Stimulated activated memory B cell treated with anti-CD40 and anti-IgM and Interleukin-4, amounts not matched to agents 10 μg/mL and 1 μg/mL and 100 μg/mL, for 72 hours (primary cell): ENCODE results near the gene DDX24.

ENCODE experiments used
- ATAC-seq: fragments of 150-1000 bp; cut with Tn5 transposase; 2 replicates; pipeline ENCODE4 v1.10.0; 2021
- H3K27ac Mint-ChIP-seq: one replicate; pipeline ENCODE4 v1.8.0; 2022; ENCODE audit warnings: mild to moderate bottlenecking, mixed read lengths
- H3K27me3 Mint-ChIP-seq: one replicate; pipeline ENCODE4 v1.8.0; 2022; ENCODE audit warnings: mixed read lengths
- H3K36me3 Mint-ChIP-seq: one replicate; pipeline ENCODE4 v1.8.0; 2022; ENCODE audit warnings: mixed read lengths
- H3K4me1 Mint-ChIP-seq: one replicate; pipeline ENCODE4 v1.8.0; 2022; ENCODE audit warnings: mixed read lengths
- H3K4me3 Mint-ChIP-seq: one replicate; pipeline ENCODE4 v1.8.0; 2022; ENCODE audit warnings: mild to moderate bottlenecking, moderate library complexity, mixed read lengths
- H3K9me3 Mint-ChIP-seq: one replicate; pipeline ENCODE4 v1.8.0; 2022; ENCODE audit warnings: mixed read lengths

DDX24 gene

GRCh38 chr14:94040247-94040646 is 40.8 kb downstream of the DDX24 start:
- Mint-ChIP-seq H3K36me3 (peaks cover 11% of the 10 kb centered on the region), H3K27ac (no peak overlapping the region), H3K9me3 (no peaks in the 10 kb centered on the region), H3K4me3 (no peak overlapping the region), H3K27me3 (no peaks in the 10 kb centered on the region), H3K4me1 (peaks cover 6% of the 10 kb centered on the region)
- ATAC-seq: no peak

DNA sequence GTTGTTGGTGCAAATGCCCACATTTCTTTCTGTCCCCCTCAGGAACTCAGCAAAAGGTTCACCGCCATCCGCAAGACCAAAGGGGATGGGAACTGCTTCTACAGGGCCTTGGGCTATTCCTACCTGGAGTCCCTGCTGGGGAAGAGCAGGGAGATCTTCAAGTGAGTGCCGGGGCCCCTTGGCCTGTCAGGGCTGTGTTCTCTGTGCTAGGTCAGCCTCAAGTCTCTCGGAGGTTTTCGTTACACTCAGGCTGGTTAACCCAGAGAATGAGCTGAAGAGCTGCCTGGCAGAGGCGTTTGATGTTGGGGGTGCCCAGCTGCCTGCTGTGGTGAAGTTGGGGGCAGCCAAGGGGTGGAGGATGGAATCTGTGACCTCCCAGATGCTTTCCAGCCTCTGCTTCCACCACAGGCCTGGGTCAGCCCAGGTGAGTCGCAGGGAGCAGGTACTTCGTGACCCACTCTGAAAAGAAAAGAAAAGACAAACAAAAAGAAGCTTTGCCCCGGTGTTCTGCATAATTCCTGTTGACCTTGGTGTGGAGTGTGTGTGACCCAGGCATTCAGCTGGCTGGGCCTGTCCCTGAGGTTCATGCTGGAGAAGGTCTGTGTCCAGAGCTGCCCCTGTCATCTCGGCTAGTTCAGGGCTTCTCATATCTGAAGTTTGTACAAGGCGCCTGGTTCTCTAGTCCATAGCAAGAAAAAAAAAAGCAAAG is 41.9 kb downstream of the DDX24 start:
- no peak overlapping the region for H3K4me3 Mint-ChIP-seq
- no peaks in the 10 kb centered on the region for H3K9me3 Mint-ChIP-seq
- no peak for ATAC-seq
- peaks cover 6% of the 10 kb centered on the region for H3K4me1 Mint-ChIP-seq
- no peaks in the 10 kb centered on the region for H3K27me3 Mint-ChIP-seq
- no peak overlapping the region for H3K27ac Mint-ChIP-seq
- H3K36me3 Mint-ChIP-seq: peaks cover 3% of the 10 kb centered on the region

DNA sequence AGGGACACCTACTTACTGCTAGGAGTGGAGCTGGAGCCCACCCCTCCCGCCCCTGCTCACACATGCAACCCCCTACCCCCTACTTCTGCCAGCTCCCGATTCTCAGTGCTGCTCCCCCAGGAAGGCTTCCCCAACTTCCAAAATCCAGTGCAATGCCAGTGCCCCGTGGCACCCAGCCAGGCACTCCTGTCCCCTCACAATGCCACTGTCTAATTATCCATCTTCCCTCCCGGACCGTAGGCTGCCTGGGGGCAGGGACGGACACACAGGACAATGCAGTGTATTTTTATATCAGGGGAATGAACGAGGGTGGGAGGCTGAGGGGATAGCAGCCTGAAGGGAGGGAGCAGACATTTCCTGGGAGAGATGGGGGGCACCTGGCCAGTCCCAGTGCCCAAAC is 42.5 kb downstream of the DDX24 start:
- Mint-ChIP-seq H3K4me3 (no peak overlapping the region), H3K4me1 (peaks cover 6% of the 10 kb centered on the region)

DNA sequence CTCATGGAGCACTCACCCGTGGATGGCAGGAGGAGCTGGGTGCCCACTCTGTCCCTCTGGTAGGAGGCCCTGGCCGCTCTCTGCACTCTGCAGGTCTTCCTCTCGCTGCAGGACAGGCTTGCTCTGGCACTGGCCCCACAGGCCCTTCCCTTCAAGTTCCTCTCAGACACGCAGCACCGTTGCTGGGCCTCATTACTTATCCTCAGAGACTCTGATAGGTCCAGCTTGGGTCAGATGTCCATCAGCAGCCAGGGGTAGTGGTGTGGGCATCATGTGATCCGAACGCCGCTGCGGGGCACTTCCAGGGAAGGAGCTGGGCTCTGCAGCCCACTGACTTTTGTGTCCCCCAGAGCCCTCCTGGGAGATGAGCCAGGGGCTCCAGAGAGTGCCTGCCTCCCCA is 43.0 kb downstream of the DDX24 start:
- H3K36me3 Mint-ChIP-seq: no peaks in the 10 kb centered on the region
- H3K9me3 Mint-ChIP-seq: no peaks in the 10 kb centered on the region
- H3K27me3 Mint-ChIP-seq: no peaks in the 10 kb centered on the region
- ATAC-seq: no peak
- H3K27ac Mint-ChIP-seq: no peak overlapping the region
- no peak overlapping the region for H3K4me3 Mint-ChIP-seq
- peaks cover 6% of the 10 kb centered on the region for H3K4me1 Mint-ChIP-seq

More for the DNA sequence above, 42.5 kb downstream of the DDX24 start:
- H3K9me3 Mint-ChIP-seq: no peaks in the 10 kb centered on the region
- ATAC-seq: no peak
- no peak overlapping the region for H3K27ac Mint-ChIP-seq
- H3K27me3 Mint-ChIP-seq: no peaks in the 10 kb centered on the region
- H3K36me3 Mint-ChIP-seq: no peaks in the 10 kb centered on the region

DNA sequence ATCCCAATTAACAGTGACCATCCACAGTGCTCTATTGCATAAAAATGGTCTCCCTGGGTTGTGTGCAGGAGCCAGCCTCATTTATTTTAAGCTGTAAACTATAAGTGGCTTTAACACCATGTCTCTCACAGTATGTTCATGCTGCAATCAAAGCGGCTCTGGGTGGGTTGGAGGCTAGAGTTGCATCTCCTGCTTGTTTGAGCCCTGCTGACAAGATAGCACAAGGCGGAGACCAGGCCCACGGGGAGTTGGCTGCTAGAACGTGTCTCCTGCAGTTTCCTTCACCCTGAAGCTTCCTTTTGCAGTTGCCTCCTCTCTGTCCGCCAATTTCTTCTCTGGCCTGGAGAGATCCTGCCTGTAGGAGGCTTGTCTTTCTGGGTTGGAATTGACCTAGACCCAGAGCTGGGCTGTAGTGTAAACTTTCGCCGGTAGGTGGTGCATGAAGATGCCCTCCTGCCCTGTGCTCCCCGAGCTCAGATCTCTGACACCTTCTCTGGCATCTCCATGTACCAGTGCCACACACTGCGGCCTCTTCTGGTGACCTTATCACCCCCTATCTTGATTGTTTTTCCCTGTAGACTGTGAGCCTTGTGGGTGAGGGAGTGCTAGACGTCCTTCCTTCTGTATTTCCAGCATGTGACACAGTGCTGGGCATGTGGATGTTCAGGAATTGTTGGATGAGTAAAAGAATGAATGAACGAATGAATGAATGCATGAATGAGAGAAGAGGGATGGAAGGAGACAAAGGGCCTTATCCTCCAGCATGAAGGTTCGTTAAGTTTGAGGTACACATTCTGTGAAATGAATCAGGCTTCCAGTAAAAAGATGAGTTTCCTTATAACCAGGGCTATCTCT is 44.5 kb downstream of the DDX24 start:
- Mint-ChIP-seq H3K4me1 (peaks cover 6% of the 10 kb centered on the region), H3K36me3 (no peaks in the 10 kb centered on the region), H3K9me3 (no peaks in the 10 kb centered on the region), H3K27me3 (no peaks in the 10 kb centered on the region), H3K4me3 (no peak overlapping the region), H3K27ac (no peak overlapping the region)
- peak; percentile 87 for ATAC-seq

DNA sequence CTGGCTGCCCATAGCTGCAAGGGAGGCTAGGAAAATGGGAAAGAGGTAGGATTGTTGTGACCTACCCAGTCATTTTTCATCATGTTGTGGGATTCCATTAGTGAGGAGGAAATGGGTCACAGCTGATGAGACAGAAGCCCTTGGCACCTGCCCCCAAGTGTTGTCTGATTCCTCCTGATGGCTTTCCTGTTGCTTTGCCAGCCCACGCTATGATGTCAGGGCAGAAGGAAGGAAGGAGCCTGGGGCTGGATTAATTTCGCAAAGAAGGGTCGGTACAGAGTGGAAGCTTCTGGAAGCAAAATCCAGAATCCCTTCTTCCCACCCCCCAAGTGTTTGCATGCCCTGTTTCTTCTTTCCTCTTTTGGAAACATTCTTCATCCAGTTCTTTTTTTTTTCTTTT is 46.1 kb downstream of the DDX24 start:
- H3K4me3 Mint-ChIP-seq: no peak overlapping the region
- no peaks in the 10 kb centered on the region for H3K9me3 Mint-ChIP-seq
- peaks cover 6% of the 10 kb centered on the region for H3K4me1 Mint-ChIP-seq
- no peaks in the 10 kb centered on the region for H3K27me3 Mint-ChIP-seq
- no peak overlapping the region for H3K27ac Mint-ChIP-seq
- no peak for ATAC-seq
- H3K36me3 Mint-ChIP-seq: no peaks in the 10 kb centered on the region

DNA sequence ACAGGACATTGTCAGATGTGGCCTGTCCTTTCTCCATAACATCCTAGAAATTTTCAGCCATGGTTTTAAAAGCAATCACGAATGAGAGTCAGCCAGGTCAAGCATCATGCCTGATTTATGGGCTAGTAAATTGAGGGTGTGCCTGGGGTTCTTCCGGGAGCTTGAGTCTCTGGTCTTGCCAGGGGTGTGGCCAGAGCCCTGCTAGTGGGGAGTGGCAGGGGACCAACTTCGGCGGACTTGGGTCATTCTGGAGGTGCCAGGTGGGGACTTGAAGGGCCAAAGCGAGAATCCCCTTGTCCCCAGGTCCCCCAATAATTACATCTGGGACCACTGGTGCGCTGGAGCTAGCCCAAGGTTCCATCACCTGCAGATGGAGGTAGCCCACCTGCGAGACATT is 49.1 kb downstream of the DDX24 start:
- no peaks in the 10 kb centered on the region for H3K36me3 Mint-ChIP-seq
- ATAC-seq: no peak
- no peaks in the 10 kb centered on the region for H3K27me3 Mint-ChIP-seq
- no peak overlapping the region for H3K4me3 Mint-ChIP-seq
- H3K27ac Mint-ChIP-seq: no peak overlapping the region
- H3K4me1 Mint-ChIP-seq: peaks cover 11% of the 10 kb centered on the region
- H3K9me3 Mint-ChIP-seq: no peaks in the 10 kb centered on the region

- Mint-ChIP-seq H3K27ac (no peak overlapping the region), H3K9me3 (no peaks in the 10 kb centered on the region), H3K36me3 (no peaks in the 10 kb centered on the region), H3K4me1 (peaks cover 6% of the 10 kb centered on the region), H3K27me3 (no peaks in the 10 kb centered on the region), H3K4me3 (no peak overlapping the region)
- no peak for ATAC-seq
Observed at GRCh38 chr14:94031161-94031882, 49.7 kb downstream of the DDX24 start.

DNA sequence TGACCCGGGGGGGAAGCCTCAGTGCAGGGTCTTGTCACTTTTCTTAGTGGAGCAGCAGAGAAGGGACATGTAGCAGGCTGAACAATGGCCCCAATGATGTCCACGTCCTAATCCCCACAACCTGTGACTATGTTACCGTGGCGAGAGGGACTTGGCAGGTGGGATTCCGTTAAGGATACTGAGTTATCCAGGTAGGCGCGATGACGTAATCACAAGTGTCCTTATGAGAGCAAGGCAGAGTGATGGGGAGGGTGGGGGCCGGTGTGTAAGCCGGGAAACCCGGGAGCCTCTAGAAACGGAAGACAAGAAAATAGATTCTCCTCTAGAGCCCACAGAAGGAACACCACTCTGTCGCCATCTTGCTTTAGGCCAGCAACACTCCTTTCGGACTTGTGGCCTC is 50.4 kb downstream of the DDX24 start:
- Mint-ChIP-seq H3K9me3 (no peaks in the 10 kb centered on the region), H3K36me3 (no peaks in the 10 kb centered on the region), H3K27ac (no peak overlapping the region), H3K4me1 (peaks cover 11% of the 10 kb centered on the region), H3K27me3 (no peaks in the 10 kb centered on the region), H3K4me3 (no peak overlapping the region)
- ATAC-seq: no peak

DNA sequence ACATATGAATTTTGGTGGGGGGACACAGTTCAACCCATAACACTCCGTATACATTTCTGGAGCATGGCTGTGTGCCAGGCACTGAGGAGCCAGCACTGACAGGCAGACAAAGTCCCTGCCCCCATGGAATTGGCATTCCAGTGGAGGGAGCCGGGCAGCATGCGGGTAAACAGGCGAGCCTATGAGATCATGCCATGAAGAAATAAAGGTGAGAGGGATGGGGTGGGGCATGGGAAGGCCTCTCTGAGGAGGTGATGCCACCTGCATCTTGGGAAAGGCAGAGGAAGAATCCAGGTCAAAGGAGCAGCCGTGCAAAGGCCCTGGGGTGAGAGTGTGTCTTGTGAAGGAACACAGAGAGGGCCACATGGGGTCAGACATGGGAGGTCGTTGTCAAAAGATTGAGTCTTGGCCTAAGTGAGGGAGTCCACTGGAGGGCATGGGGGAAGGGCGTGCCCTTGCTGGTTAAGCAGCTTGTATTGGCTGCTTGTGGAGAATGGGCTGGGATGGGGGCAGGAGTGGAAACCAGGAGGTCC is 51.3 kb downstream of the DDX24 start:
- Mint-ChIP-seq H3K36me3 (no peaks in the 10 kb centered on the region), H3K27ac (no peak overlapping the region), H3K4me1 (peaks cover 11% of the 10 kb centered on the region), H3K4me3 (no peak overlapping the region), H3K27me3 (peaks cover 3% of the 10 kb centered on the region), H3K9me3 (no peaks in the 10 kb centered on the region)
- no peak for ATAC-seq

- no peak overlapping the region for H3K27ac Mint-ChIP-seq
- H3K36me3 Mint-ChIP-seq: no peaks in the 10 kb centered on the region
- peaks cover 8% of the 10 kb centered on the region for H3K27me3 Mint-ChIP-seq
- peaks cover 11% of the 10 kb centered on the region for H3K4me1 Mint-ChIP-seq
- no peak overlapping the region for H3K4me3 Mint-ChIP-seq
- H3K9me3 Mint-ChIP-seq: no peaks in the 10 kb centered on the region
- ATAC-seq: no peak
Observed at GRCh38 chr14:94029265-94029664, 51.7 kb downstream of the DDX24 start.

DNA sequence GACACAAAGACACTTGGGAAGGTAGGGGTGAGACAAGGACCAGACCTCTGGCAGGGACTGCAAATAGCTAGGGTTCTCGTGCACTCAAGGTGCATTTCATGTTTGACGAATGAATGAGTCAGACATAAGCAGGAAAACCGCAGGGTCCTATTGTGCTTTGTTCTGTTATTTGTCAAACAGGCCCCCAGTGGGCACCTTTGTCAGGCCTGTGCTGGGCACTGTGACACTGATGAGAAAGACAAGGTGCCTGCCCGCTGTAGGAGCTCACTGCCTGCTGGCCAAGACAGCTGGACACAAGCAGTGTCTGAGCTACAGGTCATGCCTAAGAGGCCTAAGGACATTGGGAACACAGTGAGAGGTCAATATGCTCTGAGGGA is 52.6 kb downstream of the DDX24 start:
- peak; percentile 3 for ATAC-seq
- no peak overlapping the region for H3K4me3 Mint-ChIP-seq
- no peak overlapping the region for H3K27ac Mint-ChIP-seq
- H3K4me1 Mint-ChIP-seq: peaks cover 11% of the 10 kb centered on the region
- peaks cover 16% of the 10 kb centered on the region for H3K27me3 Mint-ChIP-seq
- H3K36me3 Mint-ChIP-seq: no peaks in the 10 kb centered on the region
- no peaks in the 10 kb centered on the region for H3K9me3 Mint-ChIP-seq

GRCh38 chr14:94027566-94028449 is 53.2 kb downstream of the DDX24 start:
- H3K9me3 Mint-ChIP-seq: no peaks in the 10 kb centered on the region
- H3K36me3 Mint-ChIP-seq: no peaks in the 10 kb centered on the region
- peaks cover 11% of the 10 kb centered on the region for H3K4me1 Mint-ChIP-seq
- H3K4me3 Mint-ChIP-seq: no peak overlapping the region
- no peak for ATAC-seq
- H3K27me3 Mint-ChIP-seq: peaks cover 23% of the 10 kb centered on the region
- no peak overlapping the region for H3K27ac Mint-ChIP-seq

GRCh38 chr14:94026889-94027469 is 54.0 kb downstream of the DDX24 start:
- Mint-ChIP-seq H3K36me3 (no peaks in the 10 kb centered on the region), H3K4me3 (peak overlapping the region; percentile 47), H3K27ac (no peak overlapping the region), H3K27me3 (peaks cover 31% of the 10 kb centered on the region), H3K9me3 (no peaks in the 10 kb centered on the region), H3K4me1 (peaks cover 11% of the 10 kb centered on the region)
- no peak for ATAC-seq
